Measurements from ENCODE around the gene SOS1.
"Not testable (repeated sequence)": the region's sequence is repeated elsewhere in the genome, so short reads cannot be mapped to it uniquely, and the experiment has no call there.

The SOS1 gene

DNA sequence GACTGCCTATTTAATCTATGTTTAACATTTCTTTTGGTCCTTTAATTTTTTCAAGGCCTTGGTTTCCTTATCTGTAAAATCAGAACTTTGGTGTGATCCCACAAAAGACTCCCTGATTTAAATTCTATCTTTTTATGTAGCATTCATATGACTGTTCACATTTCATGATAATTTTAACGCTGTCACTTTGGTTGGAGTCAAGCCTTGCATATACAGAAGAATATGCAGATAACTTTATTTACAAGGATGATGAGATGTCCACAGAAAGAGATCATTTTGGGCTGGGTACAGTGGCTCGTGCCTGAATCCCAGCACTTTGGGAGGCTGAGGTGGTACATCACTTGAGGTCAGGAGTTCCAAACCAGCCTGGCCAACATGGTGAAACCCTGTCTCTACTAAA lies 38.4 kb upstream of the SOS1 start:
- H3K9me2 ChIP-seq (replicated peaks; ENCODE audit: control insufficient read depth, low read length) = no peaks in the 10 kb centered on the region
- no peak overlapping the region for H3K27ac ChIP-seq (ENCODE audit: low read depth, low read length)
- no peak for TF ChIP-seq EZH2phosphoT487 (IDR thresholded peaks at IDR 0.05; ENCODE audit: borderline replicate concordance, low read length)
- TF ChIP-seq, protein P1, sequence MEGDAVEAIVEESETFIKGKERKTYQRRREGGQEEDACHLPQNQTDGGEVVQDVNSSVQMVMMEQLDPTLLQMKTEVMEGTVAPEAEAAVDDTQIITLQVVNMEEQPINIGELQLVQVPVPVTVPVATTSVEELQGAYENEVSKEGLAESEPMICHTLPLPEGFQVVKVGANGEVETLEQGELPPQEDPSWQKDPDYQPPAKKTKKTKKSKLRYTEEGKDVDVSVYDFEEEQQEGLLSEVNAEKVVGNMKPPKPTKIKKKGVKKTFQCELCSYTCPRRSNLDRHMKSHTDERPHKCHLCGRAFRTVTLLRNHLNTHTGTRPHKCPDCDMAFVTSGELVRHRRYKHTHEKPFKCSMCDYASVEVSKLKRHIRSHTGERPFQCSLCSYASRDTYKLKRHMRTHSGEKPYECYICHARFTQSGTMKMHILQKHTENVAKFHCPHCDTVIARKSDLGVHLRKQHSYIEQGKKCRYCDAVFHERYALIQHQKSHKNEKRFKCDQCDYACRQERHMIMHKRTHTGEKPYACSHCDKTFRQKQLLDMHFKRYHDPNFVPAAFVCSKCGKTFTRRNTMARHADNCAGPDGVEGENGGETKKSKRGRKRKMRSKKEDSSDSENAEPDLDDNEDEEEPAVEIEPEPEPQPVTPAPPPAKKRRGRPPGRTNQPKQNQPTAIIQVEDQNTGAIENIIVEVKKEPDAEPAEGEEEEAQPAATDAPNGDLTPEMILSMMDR (IDR thresholded peaks at IDR 0.05; ENCODE audit: low read depth, low read length, poor library complexity, severe bottlenecking) = no peak
- no peaks in the 10 kb centered on the region for H4K20me1 ChIP-seq (ENCODE audit: control insufficient read depth, insufficient read depth, low read depth, low read length)
- H3K79me2 ChIP-seq (ENCODE audit: control insufficient read depth, low read length) = no peaks in the 10 kb centered on the region
- H3K9me3 ChIP-seq (ENCODE audit: control insufficient read depth, insufficient read depth, low read length) = no peaks in the 10 kb centered on the region
- H3F3A ChIP-seq (ENCODE audit: control insufficient read depth, insufficient read depth) = no peaks in the 10 kb centered on the region
- H3K4me1 ChIP-seq (ENCODE audit: control insufficient read depth, low read length) = no peaks in the 10 kb centered on the region
- H3K27me3 ChIP-seq (ENCODE audit: control insufficient read depth, low read length) = no peaks in the 10 kb centered on the region
- H3K4me2 ChIP-seq (ENCODE audit: low read length) = no peak overlapping the region
- H3K4me3 ChIP-seq (ENCODE audit: low read length) = no peak overlapping the region
- H3K36me3 ChIP-seq (ENCODE audit: control insufficient read depth, low read length) = no peaks in the 10 kb centered on the region

DNA sequence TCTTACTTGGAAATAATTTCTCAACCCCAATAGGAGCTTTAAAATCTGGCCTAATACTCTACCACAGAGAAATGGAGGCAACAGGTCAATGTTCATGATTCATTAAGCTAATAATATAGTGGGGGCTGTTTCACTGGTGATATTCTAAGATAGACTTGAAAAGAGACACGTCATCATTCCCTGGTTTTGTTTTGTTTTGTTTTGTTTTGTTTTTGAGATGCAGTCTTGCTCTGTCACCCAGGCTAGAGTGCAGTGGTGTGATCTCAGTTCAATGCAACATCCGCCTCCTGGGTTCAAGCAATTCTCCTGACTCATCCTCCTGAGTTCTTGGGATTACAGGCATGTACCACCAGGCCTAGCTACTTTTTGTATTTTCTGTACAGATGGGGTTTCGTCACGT lies 37.5 kb upstream of the SOS1 start:
- Histone ChIP-seq H3K27me3 (ENCODE audit: control insufficient read depth, low read length) (no peaks in the 10 kb centered on the region), H3K4me3 (ENCODE audit: low read length) (no peak overlapping the region), H3K27ac (ENCODE audit: low read depth, low read length) (no peak overlapping the region), H3K4me1 (ENCODE audit: control insufficient read depth, low read length) (no peaks in the 10 kb centered on the region), H3K36me3 (ENCODE audit: control insufficient read depth, low read length) (no peaks in the 10 kb centered on the region), H4K20me1 (ENCODE audit: control insufficient read depth, insufficient read depth, low read depth, low read length) (no peaks in the 10 kb centered on the region), H3K79me2 (ENCODE audit: control insufficient read depth, low read length) (no peaks in the 10 kb centered on the region), H3K9me2 (replicated peaks; ENCODE audit: control insufficient read depth, low read length) (no peaks in the 10 kb centered on the region), H3K4me2 (ENCODE audit: low read length) (no peak overlapping the region), H3K9me3 (ENCODE audit: control insufficient read depth, insufficient read depth, low read length) (no peaks in the 10 kb centered on the region), H3F3A (ENCODE audit: control insufficient read depth, insufficient read depth) (no peaks in the 10 kb centered on the region)
- TF ChIP-seq EZH2phosphoT487 (IDR thresholded peaks at IDR 0.05; ENCODE audit: borderline replicate concordance, low read length) = no peak
- TF ChIP-seq, protein P1 (IDR thresholded peaks at IDR 0.05; ENCODE audit: low read depth, low read length, poor library complexity, severe bottlenecking) = no peak

DNA sequence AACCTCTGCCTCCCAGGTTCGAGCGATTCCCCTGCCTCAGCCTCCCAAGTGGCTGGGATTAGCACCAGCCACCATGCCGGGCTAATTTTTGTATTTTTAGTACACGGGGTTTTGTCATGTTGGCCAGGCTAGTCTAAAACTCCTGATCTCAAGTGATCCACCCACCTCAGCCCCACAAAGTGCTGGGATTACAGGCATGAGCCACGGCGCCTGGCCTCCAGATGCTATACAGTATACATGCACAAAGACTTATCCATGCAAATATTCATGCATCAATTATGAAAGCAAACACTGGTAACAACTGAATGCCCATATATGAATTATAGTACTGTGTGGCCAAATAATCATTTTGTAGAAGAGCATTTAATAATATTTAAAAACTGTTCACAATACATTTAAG lies 36.0 kb upstream of the SOS1 start:
- Histone ChIP-seq H3K9me2 (replicated peaks; ENCODE audit: control insufficient read depth, low read length) (no peaks in the 10 kb centered on the region), H3K4me1 (ENCODE audit: control insufficient read depth, low read length) (no peaks in the 10 kb centered on the region), H3K4me2 (ENCODE audit: low read length) (no peak overlapping the region), H3F3A (ENCODE audit: control insufficient read depth, insufficient read depth) (no peaks in the 10 kb centered on the region), H3K27me3 (ENCODE audit: control insufficient read depth, low read length) (no peaks in the 10 kb centered on the region), H4K20me1 (ENCODE audit: control insufficient read depth, insufficient read depth, low read depth, low read length) (no peaks in the 10 kb centered on the region), H3K27ac (ENCODE audit: low read depth, low read length) (no peak overlapping the region), H3K79me2 (ENCODE audit: control insufficient read depth, low read length) (no peaks in the 10 kb centered on the region), H3K4me3 (ENCODE audit: low read length) (no peak overlapping the region), H3K9me3 (ENCODE audit: control insufficient read depth, insufficient read depth, low read length) (no peaks in the 10 kb centered on the region), H3K36me3 (ENCODE audit: control insufficient read depth, low read length) (no peaks in the 10 kb centered on the region)
- TF ChIP-seq, protein P1 (IDR thresholded peaks at IDR 0.05; ENCODE audit: low read depth, low read length, poor library complexity, severe bottlenecking) = no peak

DNA sequence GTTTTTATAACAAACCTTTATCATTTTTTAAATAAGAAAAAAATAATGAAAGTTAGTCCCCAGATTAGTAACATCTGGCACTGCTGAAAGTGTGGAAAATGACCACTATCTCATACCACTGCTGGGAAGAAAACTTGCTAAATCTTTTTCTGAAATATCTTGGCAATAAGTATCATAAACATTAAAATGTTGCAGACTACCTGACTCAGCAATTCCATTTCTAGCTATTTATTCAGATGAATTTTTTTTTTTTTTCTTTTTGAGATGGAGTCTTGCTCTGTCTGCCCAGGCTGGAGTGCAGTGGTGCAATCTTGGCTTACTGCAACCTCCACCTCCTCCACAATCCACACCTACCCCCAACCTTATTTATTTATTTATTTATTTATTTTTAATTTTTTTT lies 35.3 kb upstream of the SOS1 start:
- no peaks in the 10 kb centered on the region for H4K20me1 ChIP-seq (ENCODE audit: control insufficient read depth, insufficient read depth, low read depth, low read length)
- no peak overlapping the region for H3K4me3 ChIP-seq (ENCODE audit: low read length)
- H3K4me2 ChIP-seq (ENCODE audit: low read length) = no peak overlapping the region
- no peaks in the 10 kb centered on the region for H3K79me2 ChIP-seq (ENCODE audit: control insufficient read depth, low read length)
- TF ChIP-seq EZH2phosphoT487 (IDR thresholded peaks at IDR 0.05; ENCODE audit: borderline replicate concordance, low read length) = no peak
- TF ChIP-seq, protein P1 (IDR thresholded peaks at IDR 0.05; ENCODE audit: low read depth, low read length, poor library complexity, severe bottlenecking) = no peak
- no peaks in the 10 kb centered on the region for H3K36me3 ChIP-seq (ENCODE audit: control insufficient read depth, low read length)
- H3K27me3 ChIP-seq (ENCODE audit: control insufficient read depth, low read length) = no peaks in the 10 kb centered on the region
- no peaks in the 10 kb centered on the region for H3F3A ChIP-seq (ENCODE audit: control insufficient read depth, insufficient read depth)
- no peak overlapping the region for H3K27ac ChIP-seq (ENCODE audit: low read depth, low read length)
- no peaks in the 10 kb centered on the region for H3K9me3 ChIP-seq (ENCODE audit: control insufficient read depth, insufficient read depth, low read length)
- no peaks in the 10 kb centered on the region for H3K9me2 ChIP-seq (replicated peaks; ENCODE audit: control insufficient read depth, low read length)
- peaks cover under 1% of the 10 kb centered on the region; the same call in 1 of the 2 replicates for H3K4me1 ChIP-seq (ENCODE audit: control insufficient read depth, low read length)

DNA sequence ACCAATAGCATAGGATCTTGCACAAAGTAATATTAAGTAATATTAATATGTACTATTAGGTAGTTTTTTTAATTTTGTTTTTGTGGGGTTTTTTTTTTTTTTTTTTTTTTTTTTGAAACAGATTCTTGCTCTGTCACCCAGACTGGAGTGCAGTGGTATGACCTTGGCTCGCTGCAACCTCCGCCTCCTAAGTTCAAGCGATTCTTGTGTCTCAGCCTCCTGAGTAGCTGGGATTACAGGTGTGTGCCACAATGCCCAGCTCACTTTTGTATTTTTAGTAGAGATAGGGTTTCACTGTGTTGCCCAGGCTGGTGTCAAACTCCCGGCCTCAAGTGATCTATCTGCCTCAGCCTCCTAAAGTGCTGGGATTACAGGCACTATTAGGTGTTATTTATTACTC lies 34.7 kb upstream of the SOS1 start:
- H3K27ac ChIP-seq (ENCODE audit: low read depth, low read length); H3K9me3 ChIP-seq (ENCODE audit: control insufficient read depth, insufficient read depth, low read length): not testable (repeated sequence)

More for the DNA sequence above, 34.7 kb upstream of the SOS1 start:
- not testable (repeated sequence) for H3K4me2 ChIP-seq (ENCODE audit: low read length); H3K27me3 ChIP-seq (ENCODE audit: control insufficient read depth, low read length); H3K4me1 ChIP-seq (ENCODE audit: control insufficient read depth, low read length); H3K79me2 ChIP-seq (ENCODE audit: control insufficient read depth, low read length); H3K36me3 ChIP-seq (ENCODE audit: control insufficient read depth, low read length); H4K20me1 ChIP-seq (ENCODE audit: control insufficient read depth, insufficient read depth, low read depth, low read length); H3K9me2 ChIP-seq (replicated peaks; ENCODE audit: control insufficient read depth, low read length); H3K4me3 ChIP-seq (ENCODE audit: low read length); H3F3A ChIP-seq (ENCODE audit: control insufficient read depth, insufficient read depth)
